ENCODE measurements around the gene LRMDA.

- TF ChIP-seq CTCF (IDR thresholded peaks at IDR 0.05) (no peak), EZH2 (IDR thresholded peaks at IDR 0.05; ENCODE audit: borderline replicate concordance, insufficient read depth, low read depth, low read length, poor library complexity, severe bottlenecking) (no peak)
These were observed 944.3 kb downstream of the LRMDA start for GRCh38 chr10:76375761-76376160.
